Activated CD8-positive, alpha-beta memory T cell treated with anti-CD3 and anti-CD28 coated beads for 48 hours (primary cell): ENCODE data around the gene TDRD9.

Source experiments
- DNase-seq, 3 experiments: peaks; one replicate each; pipeline ENCODE4 v3.0.0-alpha.2; 2020; ENCODE audit warnings: low read depth in 2 of 3, low spot score in 2 of 3

Gene TDRD9

GRCh38 chr14:104090071-104090748 lies 162.0 kb downstream of the TDRD9 start:
- no peak for DNase-seq

- no peak for DNase-seq
Measured at GRCh38 chr14:104091061-104091926, 163.0 kb downstream of the TDRD9 start.

DNA sequence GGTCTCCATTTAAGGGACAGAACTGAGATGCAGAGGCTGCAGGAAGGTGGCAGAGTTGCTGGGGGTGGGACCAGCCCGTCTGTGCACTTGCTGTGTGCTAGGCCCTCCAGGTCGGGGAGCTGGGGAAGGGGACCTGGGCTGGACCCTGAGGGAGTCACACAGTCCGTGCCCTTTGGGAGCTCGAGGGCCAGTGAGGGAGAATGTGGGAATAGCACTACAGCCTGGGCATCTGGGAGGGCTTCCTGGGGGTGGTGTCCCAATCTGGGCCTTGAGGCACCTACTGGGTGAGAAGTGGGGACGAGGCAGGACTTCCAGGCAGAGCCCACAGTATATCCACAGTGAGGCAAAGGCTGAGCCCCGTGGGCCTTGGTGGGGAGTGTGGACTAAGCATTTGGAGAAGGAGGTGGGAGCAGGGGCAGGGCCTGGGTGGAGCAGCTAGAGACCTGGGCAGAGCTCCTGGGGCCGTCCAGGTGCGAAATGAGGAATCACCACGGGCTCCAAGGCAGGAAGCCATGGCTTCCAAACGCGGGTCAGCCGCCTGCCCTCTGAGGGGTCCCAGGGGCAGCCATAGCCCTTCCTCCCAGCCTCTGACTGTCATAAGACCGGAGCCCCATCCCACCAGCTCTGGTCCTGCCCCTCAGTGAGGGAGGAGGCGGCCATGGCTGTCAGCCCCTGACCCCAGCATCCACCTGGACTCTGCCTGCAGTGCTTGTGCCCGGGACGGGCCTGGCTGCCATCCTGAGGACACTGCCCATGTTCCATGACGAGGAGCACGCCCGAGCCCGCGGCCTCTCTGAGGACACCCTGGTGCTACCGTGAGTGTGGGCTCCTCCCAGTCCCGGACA lies 163.9 kb downstream of the TDRD9 start:
- DNase-seq: no peak

- no peak for DNase-seq
Measured at GRCh38 chr14:104092931-104093365, 164.7 kb downstream of the TDRD9 start.

DNA sequence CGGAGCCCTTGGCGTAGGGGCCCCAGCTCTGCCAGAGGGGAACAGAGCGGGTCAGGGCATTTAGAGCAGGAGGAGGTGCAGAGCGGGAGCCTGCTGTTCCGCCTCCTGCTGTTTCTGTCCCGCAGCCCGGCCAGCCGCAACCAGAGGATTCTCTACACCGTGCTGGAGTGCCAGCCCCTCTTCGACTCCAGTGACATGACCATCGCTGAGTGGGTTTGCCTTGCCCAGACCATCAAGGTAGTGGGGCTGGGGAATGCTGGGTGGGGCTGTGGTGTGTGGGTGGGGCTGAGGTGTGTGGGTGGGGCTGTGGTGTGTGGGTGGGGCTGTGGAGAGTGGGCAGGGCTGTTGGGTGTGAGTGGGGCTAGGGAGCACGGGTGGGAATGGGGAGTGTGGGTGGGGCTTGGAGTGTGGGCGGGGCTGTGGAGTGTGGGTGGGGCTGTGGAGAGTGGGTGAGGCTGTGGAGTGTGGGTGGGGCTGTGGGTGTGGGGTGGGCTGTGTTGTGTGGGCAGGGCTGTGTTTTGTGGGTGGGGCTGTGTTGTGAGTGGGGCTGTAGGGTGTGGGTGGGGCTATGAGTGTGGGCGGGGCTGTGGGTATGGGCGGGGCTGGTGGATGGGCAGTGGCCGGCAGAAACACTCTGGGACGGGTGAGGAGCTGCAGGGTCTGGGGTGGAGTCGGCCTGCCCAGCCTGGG lies 165.3 kb downstream of the TDRD9 start:
- DNase-seq: no peak

- DNase-seq: no peak
Measured at GRCh38 chr14:104094056-104094708, 165.9 kb downstream of the TDRD9 start.

DNA sequence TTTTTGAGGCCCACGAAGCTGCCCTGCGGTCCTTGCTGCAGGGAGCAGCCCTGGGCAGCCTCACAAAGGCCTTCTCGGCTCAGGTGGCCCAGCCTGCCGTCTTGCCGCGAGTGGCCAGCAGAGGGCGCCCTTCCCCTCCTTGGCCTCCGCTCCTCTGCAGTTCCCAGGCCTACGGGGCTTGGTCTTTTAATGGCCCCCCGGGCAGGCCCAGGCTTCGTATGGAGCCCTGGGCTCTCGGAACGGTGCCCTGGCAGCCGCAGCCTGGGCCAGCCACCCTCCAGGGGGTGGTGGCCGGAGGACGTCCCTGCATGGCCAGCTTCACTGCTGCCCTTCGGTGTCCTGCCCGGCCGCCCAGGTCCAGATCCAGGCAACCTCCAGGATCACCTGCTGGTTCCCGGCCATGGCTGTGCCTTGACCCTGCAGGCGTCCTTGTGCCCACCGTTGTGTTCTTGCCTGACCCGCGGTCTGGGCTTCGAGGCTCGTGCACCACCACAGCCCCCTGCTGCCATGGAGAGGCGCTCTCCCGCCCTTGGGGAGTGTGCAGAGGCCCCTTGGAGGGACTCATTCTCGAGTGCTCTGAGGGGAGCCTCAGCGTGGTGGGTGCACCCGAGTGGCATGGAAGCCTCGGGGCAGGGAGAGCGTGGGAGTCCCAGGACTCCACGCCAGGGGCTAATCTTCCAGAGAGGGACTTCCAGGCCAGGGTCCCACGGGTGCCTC lies 166.6 kb downstream of the TDRD9 start:
- peak; percentile 53 to 86 (median 81) for DNase-seq

GRCh38 chr14:104095426-104096310 lies 167.4 kb downstream of the TDRD9 start:
- DNase-seq: no peak

GRCh38 chr14:104096318-104096717 lies 168.1 kb downstream of the TDRD9 start:
- DNase-seq: no peak

GRCh38 chr14:104096751-104097700 lies 168.8 kb downstream of the TDRD9 start:
- no peak for DNase-seq

GRCh38 chr14:104098272-104099095 lies 170.2 kb downstream of the TDRD9 start:
- no peak for DNase-seq

DNA sequence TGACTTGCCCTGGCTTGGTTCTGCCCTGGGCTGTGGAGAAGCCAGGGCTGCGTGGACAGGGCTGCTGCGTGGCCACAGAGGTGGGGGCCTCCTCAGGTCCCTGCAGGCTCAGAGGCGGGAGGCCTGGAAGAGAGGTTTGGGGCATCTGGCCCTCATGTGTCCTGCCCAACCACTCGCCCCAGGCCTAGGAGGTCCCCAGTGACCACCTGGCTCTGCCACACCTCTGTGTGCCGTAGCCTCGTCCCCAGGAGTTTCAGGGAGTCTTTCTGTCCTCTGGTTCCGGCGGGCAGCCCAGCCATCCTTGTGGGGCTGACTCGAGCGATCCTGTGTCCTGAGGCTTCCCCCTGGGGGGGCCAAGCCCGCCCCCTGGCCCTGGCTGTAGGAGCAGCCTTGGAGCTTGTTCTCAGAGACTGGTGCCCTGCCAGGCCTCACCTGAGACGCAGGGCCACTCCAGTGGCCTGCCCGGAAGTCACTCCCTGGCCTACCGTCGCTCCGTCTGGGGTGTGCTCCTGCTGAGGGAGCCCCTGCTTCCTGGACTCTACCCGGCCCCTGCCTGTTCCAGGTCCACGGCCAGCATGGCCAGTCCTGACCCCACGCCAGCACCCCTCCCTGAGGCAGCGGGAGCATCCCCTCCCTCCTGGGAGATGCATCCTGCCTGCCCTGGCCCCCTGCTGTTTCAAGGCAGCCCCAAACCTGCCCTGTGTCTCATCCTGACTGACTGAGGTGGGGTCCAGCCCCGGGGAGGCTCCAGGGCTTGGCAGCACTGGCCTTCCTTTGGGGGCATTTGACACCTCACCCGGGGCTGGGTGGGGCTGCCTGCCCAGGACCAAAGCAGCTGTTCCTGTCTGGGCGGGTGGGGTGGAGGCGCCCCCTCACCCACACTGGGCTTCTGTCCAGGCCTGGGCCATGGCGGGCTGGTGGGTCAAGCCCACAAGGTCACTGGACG lies 171.1 kb downstream of the TDRD9 start:
- no peak for DNase-seq

- no peak for DNase-seq
Measured at GRCh38 chr14:104100171-104101085, 172.2 kb downstream of the TDRD9 start.

DNA sequence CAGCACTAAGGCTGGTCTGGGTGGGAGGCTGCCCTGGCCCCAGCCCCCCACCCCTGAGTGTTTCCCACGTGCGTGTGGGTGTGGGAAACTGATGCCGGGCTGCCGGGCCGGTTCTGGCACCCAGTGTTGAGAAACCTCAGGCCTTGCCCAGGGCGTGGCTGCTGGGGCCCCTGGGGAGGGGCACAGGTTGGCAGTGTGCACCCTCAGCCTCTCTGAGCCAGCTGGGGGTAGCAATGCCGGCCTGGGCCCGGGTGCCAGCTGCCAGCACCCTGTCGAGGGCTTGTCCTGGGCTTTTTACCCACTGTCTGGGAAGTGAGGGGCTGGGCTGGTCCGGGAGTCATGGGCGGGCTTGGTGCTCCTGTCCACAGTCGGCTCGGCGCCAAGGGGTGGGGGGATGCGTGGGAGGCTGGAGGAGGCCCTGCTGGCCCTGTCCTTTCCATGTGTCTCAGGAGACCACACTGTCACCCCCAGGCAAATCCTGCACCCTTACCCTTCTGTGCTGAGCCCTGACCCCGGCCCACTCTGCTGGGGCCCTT lies 172.9 kb downstream of the TDRD9 start:
- no peak for DNase-seq
